Keratinocyte (primary cell): ENCODE results near the gene KCND2. TPM values are rescaled to one million over a fixed set of nuclear protein-coding genes. Genes with fewer than 3 reads are reported as not detected.
A peak's percentile ranks its signal among the peaks of the same experiment; 100 is the strongest.

Experiments used
- DNase-seq: peaks from one replicate; pipeline ENCODE4 v3.0.0-alpha.2; 2011; ENCODE audit warnings: low read depth, missing footprints, low spot score
- FAIRE-seq: peaks from 2 replicates; lab custom pipeline; 2011; peaks lifted over from hg19 to GRCh38; lab: Jason Lieb, UNC
- H2AFZ ChIP-seq: 2 replicates; pipeline ENCODE4 v1.6.0; 2012; ENCODE audit warnings: low read length, control low read depth, inconsistent platforms; ENCODE audit not compliant: control insufficient read depth
- H3K27ac ChIP-seq: 2 replicates; pipeline ENCODE4 v1.5.1; 2011; ENCODE audit warnings: low read length; ENCODE audit not compliant: control insufficient read depth, insufficient read depth
- H3K27me3 ChIP-seq: 3 replicates; pipeline ENCODE4 v1.6.0; 2011; ENCODE audit warnings: low read length; ENCODE audit not compliant: control insufficient read depth, insufficient read depth; ENCODE audit errors: extremely low read depth
- H3K36me3 ChIP-seq, 2 experiments: 2 replicates in 1 of 2; 3 replicates in 1 of 2; pipeline ENCODE4 v1.5.1; 2011; ENCODE audit warnings: low read length in 2 of 2, mild to moderate bottlenecking in 1 of 2; ENCODE audit not compliant: control insufficient read depth in 2 of 2, insufficient read depth in 2 of 2; ENCODE audit errors: extremely low read depth in 1 of 2
- H3K4me1 ChIP-seq: 3 replicates; pipeline ENCODE4 v1.5.1; 2011; ENCODE audit warnings: low read length; ENCODE audit not compliant: control insufficient read depth, insufficient read depth; ENCODE audit errors: extremely low read depth
- H3K4me2 ChIP-seq: 3 replicates; pipeline ENCODE4 v1.6.0; 2011; ENCODE audit warnings: low read depth, low read length; ENCODE audit not compliant: control insufficient read depth, insufficient read depth; ENCODE audit errors: extremely low read depth
- H3K4me3 ChIP-seq, 3 experiments: fragments of 200-600 bp in 1 of 3; sonication (generic) in 1 of 3; 2 replicates in 2 of 3; 3 replicates in 1 of 3; pipeline ENCODE4 v1.5.1; 2011 to 2016; ENCODE audit warnings: low read length in 3 of 3, mild to moderate bottlenecking in 3 of 3, control low read depth in 2 of 3, inconsistent platforms in 1 of 3, low read depth in 1 of 3, mixed read lengths in 1 of 3, mixed run types in 1 of 3, moderate library complexity in 1 of 3; ENCODE audit not compliant: control insufficient read depth in 2 of 3, insufficient read depth in 2 of 3; ENCODE audit errors: extremely low read depth in 1 of 3
- H3K79me2 ChIP-seq: 2 replicates; pipeline ENCODE4 v1.6.0; 2012; ENCODE audit warnings: low read length; ENCODE audit not compliant: control insufficient read depth, insufficient read depth
- H3K9ac ChIP-seq: 3 replicates; pipeline ENCODE4 v1.6.0; 2011; ENCODE audit warnings: low read length; ENCODE audit not compliant: control insufficient read depth, insufficient read depth; ENCODE audit errors: extremely low read depth
- H3K9me1 ChIP-seq: 3 replicates; pipeline ENCODE4 v1.6.0; 2011; ENCODE audit warnings: low read length; ENCODE audit not compliant: control insufficient read depth, insufficient read depth; ENCODE audit errors: extremely low read depth
- H3K9me3 ChIP-seq: 2 replicates; pipeline ENCODE4 v1.5.1; 2012; ENCODE audit warnings: low read depth, low read length; ENCODE audit not compliant: control insufficient read depth
- H4K20me1 ChIP-seq: 3 replicates; pipeline ENCODE4 v1.6.0; 2011; ENCODE audit warnings: low read length; ENCODE audit not compliant: control insufficient read depth, insufficient read depth; ENCODE audit errors: extremely low read depth
- CTCF ChIP-seq, 3 experiments: IDR thresholded peaks in 1 of 3; conservative IDR thresholded peaks in 1 of 3; optimal IDR thresholded peaks in 1 of 3; 2 replicates in 2 of 3; 3 replicates in 1 of 3; pipeline versions ENCODE3 to v1.5.1; 2011; ENCODE audit warnings: low read length in 3 of 3, mild to moderate bottlenecking in 3 of 3, moderate library complexity in 2 of 3, control low read depth in 1 of 3, inconsistent platforms in 1 of 3; ENCODE audit not compliant: insufficient read depth in 2 of 3; ENCODE audit errors: extremely low read depth in 1 of 3
- EZH2 ChIP-seq: IDR thresholded peaks from one replicate; pipeline ENCODE4 v1.6.1; 2012; ENCODE audit warnings: inconsistent platforms, mild to moderate bottlenecking, low read length, moderate library complexity
- dilution Hi-C: fragments of 300-500 bp; cut with MboI; formaldehyde crosslinking; loops from one replicate; pipeline ENCODE4 v1.7.0; 2020; ENCODE audit warnings: low sequenced_read_pairs; ENCODE audit not compliant: extremely low pct_ligation_motif_present
- polyA plus RNA-seq, 5 experiments: library from polyadenylated mRNA; depleted of rRNA in 3 of 5; stranded (reverse) in 3 of 5; stranded (forward) in 1 of 5; unstranded in 1 of 5; fragments of >200 nt; gene quantifications; 1 replicate in 1 of 5; 2 replicates in 3 of 5; 3 replicates in 1 of 5; pipeline versions ENCODE4 v1.2.1 to v1.2.3, GENCODE V29; 2011 to 2012; ENCODE audit warnings: missing spikeins in 2 of 5, low read depth in 1 of 5, low replicate concordance in 1 of 5

Gene KCND2
- polyA plus RNA-seq, 1 donor (not counting 4 experiments of a cell fraction or from before 2014, with no cell fraction given), result not detected

- Histone ChIP-seq H2AFZ (no peak overlapping the region), H3K9ac (no peak overlapping the region), H3K4me2 (no peak overlapping the region), H3K36me3 (no peaks in the 10 kb centered on the region), H3K4me3 (no peak overlapping the region), H3K79me2 (no peaks in the 10 kb centered on the region), H3K27me3 (no peaks in the 10 kb centered on the region), H3K9me1 (no peaks in the 10 kb centered on the region), H3K4me1 (peaks cover 6% of the 10 kb centered on the region), H3K27ac (no peak overlapping the region), H4K20me1 (no peaks in the 10 kb centered on the region), H3K9me3 (no peaks in the 10 kb centered on the region)
- DNase-seq (no peak), FAIRE-seq (no peak)
- TF ChIP-seq CTCF (optimal IDR thresholded peaks at IDR 0.05 in 1 of 3, IDR thresholded peaks at IDR 0.05 in 1 of 3, conservative IDR thresholded peaks at IDR 0.05 in 1 of 3; ENCODE audit: extremely low read depth in 1 of 3, insufficient read depth in 2 of 3, low read length in 3 of 3) (no peak), EZH2 (no peak)
- dilution Hi-C loops, result no loop called here
These were observed 309.9 kb downstream of the KCND2 start for GRCh38 chr7:120582916-120583315.

DNA sequence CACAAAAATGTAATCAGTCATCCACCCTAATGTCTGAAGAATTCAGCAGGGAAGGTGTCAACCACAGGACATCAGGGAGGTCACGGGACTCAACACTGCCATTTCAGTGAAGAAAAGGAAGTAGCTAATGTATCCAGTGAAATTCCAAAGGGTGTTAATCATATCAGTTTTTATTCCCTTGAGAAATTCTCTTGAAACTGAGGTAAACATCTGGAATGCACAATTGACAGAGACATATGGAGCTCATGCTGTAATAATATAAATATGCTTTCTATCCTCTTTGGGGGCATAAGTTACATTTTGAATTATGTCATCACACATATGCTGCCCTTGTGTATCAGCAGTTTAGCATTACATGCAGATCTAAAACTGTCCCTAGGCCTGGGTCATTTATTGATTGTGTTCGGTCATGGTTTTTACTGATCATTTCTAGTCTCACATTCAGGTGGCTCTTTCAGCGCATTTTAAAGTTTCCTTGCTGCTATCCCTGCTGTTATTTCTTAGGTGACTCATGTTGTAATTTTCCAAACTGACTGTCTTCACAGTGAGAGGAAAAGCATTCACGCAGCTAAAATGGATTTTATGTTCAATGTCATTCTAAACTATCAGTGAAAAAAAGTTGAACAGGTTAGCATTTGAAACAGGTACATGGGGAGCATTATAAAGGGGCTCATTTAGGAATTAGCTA, 311.1 kb downstream of the KCND2 start:
- Histone ChIP-seq H3K4me2 (peak overlapping the region; percentile 29), H3K27ac (no peak overlapping the region), H3K9me1 (no peaks in the 10 kb centered on the region), H3K36me3 (no peaks in the 10 kb centered on the region), H3K27me3 (no peaks in the 10 kb centered on the region), H4K20me1 (no peaks in the 10 kb centered on the region), H3K9me3 (no peaks in the 10 kb centered on the region), H3K79me2 (no peaks in the 10 kb centered on the region), H3K9ac (no peak overlapping the region), H2AFZ (no peak overlapping the region), H3K4me3 (no peak overlapping the region), H3K4me1 (peaks cover 6% of the 10 kb centered on the region)
- FAIRE-seq, result peak; percentile 34
- TF ChIP-seq EZH2 (no peak), CTCF (optimal IDR thresholded peaks at IDR 0.05 in 1 of 3, IDR thresholded peaks at IDR 0.05 in 1 of 3, conservative IDR thresholded peaks at IDR 0.05 in 1 of 3; ENCODE audit: extremely low read depth in 1 of 3, insufficient read depth in 2 of 3, low read length in 3 of 3) (no peak)
- peak; percentile 17 for DNase-seq
- dilution Hi-C loops, result no loop called here
